HG02798 (cell line): ENCODE measurements around the gene WDR20.
A peak's percentile ranks its signal among the peaks of the same experiment; 100 is the strongest.
"Not testable (repeated sequence)": the region's sequence is repeated elsewhere in the genome, so short reads cannot be mapped to it uniquely, and the experiment has no call there.

Experiments used
- ATAC-seq: cut with Tn5 transposase; IDR thresholded peaks from one replicate; pipeline ENCODE4 v1.9.1; 2021; ENCODE audit warnings: mild to moderate bottlenecking; ENCODE audit not compliant: unreplicated experiment, poor library complexity

Gene WDR20

DNA sequence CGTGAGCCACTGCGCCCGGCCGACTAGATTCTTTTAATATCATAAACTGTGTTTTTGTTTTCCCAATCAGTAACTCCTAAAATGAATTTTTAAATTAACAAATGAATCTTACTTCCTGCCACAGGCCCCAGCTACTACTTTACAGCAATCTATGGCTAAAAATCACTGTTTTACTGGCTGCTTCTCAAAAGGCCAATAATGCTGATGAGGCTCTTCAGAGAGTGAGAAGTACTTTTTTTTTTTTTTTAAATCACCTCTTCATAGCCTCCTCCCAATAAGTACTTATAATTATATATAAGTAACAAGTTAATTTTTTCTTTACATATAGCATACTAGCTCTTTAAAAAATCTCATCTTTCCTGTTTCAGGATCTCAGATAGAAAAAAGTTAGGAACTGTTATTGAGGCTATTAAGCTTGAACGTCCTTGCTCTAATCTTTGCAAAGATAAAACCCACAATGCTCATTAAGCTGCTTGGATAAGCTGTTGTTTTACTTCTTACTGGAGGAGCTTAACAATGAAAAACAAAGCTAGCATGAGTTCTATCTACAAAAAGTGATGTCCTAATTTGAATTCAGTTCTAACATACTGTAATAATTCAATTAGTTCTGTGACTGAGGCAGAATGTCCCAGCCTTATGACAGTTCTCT, 12.8 kb upstream of the WDR20 start:
- ATAC-seq = no peak

- ATAC-seq = no peak
Observed at GRCh38 chr14:102131741-102132140, 8.0 kb upstream of the WDR20 start.

DNA sequence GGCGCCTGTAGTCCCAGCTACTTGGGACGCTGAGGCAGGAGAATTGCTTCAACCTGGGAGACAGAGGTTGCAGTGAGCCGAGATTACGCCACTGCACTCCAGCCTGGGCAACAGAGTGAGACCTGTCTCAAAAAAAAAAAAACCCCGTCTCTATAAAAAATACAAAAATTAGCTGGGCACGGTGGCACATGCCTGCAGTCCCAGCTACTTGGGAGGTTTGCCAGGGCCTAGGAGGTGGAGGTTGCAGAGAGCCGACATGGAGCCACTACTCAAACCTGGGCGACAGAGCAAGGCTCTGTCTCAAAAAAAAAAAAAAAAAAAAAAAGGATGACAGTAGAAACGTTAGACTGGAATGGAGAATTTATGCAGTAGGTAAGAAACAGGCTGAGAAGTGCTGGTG, 5.7 kb upstream of the WDR20 start:
- not testable (repeated sequence) for ATAC-seq

DNA sequence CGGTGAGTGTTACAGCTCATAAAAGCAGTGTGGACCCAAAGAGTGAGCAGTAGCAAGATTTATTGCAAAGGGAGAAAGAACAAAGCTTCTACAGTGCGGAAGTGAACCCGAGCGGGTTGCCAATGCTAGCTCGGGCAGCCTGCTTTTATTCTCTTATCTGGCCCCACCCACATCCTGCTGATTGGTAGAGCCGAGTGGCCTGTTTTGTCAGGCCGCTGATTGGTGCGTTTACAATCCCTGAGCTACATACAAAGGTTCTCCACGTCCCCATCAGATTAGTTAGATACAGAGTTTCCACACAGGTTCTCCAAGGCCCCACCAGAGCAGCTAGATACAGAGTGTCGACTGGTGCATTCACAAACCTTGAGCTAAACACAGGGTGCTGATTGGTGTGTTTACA, 5.0 kb upstream of the WDR20 start:
- ATAC-seq = not testable (repeated sequence)

GRCh38 chr14:102135456-102135855, 4.2 kb upstream of the WDR20 start:
- not testable (repeated sequence) for ATAC-seq

DNA sequence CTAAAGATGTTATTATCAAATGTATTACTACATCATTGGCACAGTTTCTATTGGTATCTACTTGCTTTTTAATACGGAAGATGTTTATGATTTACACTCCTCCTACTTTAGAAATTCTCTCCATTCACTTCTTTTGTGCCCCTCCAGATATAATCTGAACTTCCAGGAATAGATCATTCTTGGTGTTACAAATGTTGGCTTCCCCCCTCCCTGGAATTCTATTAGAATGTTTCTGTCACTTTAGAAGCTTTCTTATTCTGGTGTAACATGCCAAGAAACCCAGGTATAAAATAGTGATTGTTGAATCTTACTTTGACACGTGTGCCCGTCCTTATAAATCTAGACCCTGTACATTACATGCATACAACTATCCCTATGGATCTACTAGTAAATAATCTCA, 1.2 kb upstream of the WDR20 start:
- no peak for ATAC-seq

DNA sequence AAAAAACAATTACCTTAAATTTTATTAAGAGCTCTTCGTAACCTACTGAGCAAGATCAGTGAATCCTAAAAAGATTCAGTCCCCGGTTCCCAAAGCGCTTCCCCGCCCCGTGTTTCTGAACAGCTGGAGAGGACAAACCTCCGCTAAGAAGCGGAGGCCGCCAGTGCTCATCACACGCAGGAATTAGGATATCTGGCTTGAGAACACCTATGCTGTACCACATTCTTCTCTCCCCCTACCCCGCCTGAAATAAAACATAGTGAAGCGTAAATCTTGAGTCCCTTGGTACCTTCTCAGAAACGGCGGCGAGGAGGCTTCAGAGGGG, 774 bp upstream of the WDR20 start:
- no peak for ATAC-seq

DNA sequence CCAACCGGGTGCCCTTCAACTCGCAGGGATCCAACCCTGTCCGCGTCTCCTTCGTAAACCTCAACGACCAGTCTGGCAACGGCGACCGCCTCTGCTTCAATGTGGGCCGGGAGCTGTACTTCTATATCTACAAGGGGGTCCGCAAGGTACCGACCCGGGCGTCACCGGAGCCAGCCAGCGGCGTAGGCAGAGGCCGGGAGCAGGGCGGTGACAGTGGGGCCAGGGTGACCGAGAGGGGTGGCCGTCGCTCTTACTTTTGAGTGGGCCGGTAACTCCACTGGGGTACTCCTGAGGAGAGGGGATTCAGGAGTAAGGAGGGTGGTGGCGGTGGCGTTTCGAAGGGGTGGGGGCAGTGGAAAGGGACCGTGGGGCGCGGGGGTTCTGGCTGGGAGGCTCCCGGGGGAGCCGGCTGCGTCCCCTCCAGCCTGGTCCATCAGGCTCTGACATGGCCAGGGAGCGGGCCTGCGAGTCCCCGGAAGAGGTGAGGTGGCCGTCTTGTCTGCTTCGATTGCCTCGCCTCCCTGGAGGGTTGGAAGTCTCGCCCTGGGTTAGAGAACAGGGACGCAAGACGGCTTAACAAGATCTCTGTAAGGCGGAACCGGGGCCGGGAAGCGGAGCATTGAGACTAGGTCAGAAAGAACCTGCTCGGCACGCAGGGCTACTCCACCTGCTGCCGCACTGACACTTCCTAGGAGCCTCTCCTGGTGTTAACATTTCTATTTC, 491 bp downstream of the WDR20 start:
- peak; percentile 9 for ATAC-seq

GRCh38 chr14:102140750-102141145, 1.1 kb downstream of the WDR20 start:
- no peak for ATAC-seq

DNA sequence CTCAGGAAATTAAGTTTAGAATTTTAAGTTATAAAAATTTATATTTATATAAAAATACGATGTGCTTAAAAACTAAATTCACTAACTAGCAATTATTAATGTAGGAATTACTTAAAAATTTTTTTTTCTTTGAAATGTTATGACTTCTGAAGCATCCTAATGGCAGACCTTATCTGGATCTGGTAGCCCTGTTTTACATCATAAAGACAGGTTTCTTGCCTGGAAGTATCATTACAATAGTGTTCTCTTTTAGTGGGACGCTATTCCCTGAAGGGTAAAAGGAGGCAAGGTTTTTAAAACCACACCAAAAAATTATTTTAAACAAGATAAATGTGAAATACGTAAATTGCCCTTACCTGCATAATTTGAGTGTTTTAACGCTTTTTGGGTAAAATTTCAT, 2.1 kb downstream of the WDR20 start:
- no peak for ATAC-seq

GRCh38 chr14:102144914-102145313, 5.2 kb downstream of the WDR20 start:
- ATAC-seq = no peak

- ATAC-seq = no peak
Observed at GRCh38 chr14:102145395-102145794, 5.7 kb downstream of the WDR20 start.

DNA sequence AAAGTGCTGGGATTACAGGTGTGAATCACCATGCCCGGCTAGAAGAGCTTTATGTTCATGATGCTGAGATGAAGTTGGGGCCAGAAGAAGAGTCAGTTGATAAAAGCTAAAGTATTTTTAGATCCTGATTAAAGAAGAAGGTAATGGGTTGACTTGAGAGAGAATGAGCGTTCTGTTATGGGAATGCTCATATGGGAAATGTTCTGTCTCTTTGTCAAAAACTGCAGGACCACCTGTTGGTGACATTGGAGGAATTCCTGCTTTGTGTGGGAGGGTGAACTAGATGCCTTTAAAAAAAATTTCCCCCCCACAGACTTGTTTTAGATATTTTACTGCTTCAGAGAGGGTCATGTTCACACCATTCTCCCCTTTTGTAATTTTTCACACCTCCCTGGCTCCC, 6.7 kb downstream of the WDR20 start:
- ATAC-seq = no peak

- ATAC-seq = no peak
Observed at GRCh38 chr14:102150083-102150482, 10.4 kb downstream of the WDR20 start.

DNA sequence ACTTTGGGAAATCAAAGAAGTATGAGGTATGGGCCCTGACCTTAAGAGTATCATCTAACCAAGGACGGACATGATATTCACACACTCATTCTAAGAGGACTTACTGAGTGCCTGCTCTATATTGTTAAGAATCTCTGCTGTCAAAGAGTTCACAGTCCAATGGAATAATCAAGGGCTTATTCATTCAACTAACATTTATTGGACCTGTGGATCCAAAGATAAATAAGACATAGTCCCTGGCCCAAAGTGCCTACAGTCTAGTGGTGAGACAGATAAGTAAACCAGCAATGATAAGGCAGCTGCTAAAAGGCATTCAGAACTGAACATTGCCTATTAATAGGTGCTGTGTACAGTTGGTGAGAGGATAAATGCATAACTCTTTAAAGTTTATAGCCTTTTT, 11.0 kb downstream of the WDR20 start:
- no peak for ATAC-seq

DNA sequence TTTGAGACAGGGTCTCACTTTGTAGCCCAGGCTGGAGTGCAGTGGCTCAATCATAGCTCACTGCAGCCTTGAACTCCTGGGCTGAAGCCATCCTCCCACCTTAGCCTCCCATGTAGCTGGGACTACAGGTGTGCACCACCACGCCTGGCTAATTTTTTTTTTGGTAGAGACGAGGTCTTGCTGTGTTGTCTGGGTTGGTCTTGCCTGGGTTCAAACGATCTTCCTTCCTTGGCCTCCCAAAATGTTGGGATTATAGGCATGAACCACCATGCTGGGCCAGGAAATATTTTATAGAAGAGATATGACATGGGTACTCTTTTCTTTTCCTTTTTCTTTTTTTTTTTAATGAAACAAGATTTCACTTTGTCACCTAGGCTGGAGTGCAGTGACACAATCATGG, 11.7 kb downstream of the WDR20 start:
- not testable (repeated sequence) for ATAC-seq

GRCh38 chr14:102154121-102154520, 14.4 kb downstream of the WDR20 start:
- no peak for ATAC-seq

DNA sequence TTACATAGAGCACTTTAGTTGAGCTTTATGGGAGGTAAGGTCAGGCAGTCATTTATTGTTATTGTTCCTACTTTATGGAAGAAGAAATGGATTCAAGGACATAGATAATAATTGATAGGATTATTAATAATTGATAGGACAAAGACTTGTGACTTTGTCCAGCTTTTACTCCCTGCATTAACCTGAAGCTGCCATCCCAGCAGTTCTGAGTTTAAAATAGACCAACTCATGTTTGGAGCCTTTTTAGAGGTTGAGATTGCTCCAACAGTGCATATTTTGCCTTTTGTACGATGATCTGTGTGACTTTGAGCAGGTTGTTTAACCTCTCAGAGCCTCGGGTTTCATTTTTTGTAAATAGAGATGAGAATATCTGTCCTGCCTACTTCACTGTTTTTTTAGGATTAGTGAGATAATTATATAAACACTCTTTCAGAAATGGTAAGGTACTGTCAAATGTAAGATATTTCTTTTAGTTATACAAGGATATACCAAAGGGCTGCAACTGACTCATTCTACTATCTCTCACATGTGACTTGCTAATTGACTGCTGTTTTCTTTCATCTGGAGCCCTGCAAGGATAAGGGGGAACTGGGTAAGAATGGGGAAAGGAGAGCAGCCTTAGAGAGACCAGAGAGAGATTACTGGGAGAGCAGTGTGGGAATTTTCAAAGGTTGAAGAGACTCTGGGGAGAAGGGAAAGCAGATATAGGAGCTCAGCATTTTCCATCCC, 15.3 kb downstream of the WDR20 start:
- ATAC-seq = no peak

DNA sequence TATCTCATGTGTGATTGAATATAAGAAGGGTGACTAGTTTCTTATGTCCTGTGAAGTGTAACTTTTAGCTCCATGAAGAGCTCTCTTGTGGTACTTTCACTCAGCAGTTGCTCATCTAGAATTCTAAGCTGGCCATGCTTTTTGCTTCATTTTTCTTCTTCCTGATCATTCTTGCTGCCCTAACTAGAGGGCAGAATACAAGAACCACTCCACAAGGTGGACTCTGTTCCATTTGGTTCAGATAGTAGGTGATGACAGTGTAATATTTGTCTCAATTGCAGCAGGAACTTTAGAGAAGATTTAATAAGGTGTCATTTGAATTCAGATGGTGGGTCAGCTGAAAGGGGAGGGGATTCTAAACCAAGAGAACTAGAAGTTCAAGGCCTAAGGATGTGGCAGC, 17.6 kb downstream of the WDR20 start:
- ATAC-seq = no peak

- ATAC-seq = no peak
Observed at GRCh38 chr14:102158797-102159196, 19.1 kb downstream of the WDR20 start.

DNA sequence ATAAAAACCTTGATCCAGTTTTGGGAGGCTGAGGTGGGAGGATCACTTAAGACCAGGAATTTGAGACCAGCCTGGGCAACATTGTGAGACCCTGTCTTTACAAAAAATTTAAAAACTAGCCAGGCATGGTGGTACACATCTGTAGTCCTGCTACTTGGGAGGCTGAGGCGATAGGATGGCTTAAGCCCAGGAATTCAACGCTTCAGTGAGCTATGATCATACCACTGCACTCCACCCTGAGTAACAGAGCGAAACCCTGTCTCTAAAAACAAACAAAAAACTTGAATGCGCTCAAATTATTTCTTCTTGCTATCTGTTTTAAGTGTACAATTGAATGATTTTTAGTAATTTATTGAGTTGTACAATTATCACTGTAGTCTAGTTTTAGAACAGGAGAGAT, 20.1 kb downstream of the WDR20 start:
- ATAC-seq = no peak

DNA sequence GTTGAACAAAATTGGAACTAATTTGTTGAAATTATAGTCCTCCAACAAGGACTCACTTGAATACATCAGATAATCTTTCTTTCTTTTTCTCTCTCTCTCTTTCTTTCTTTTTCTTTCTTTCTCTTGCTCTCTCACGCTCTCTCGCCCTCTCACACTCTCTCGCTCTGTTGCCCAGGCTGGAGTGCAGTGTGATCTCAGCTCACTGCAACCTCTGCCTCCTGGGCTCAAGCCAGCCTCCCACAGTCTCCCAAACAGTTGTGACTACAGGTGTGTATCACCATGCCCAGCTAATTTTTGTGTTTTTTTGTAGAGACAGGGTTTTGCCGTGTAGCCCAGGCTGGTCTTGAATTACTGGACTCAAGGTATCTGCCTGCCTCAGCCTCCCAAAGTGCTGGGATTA, 22.8 kb downstream of the WDR20 start:
- no peak for ATAC-seq
